ENCODE results near the gene FHOD3. TPM values are rescaled to one million over a fixed set of nuclear protein-coding genes. Genes with fewer than 3 reads are reported as not detected.

FHOD3 gene
- total RNA-seq, 4 donors from 2014 or later, result 3.5 to 40.0 (median 14.5) TPM

GRCh38 chr18:36470896-36471295 lies 173.4 kb downstream of the FHOD3 start:
- Histone ChIP-seq H3K27me3 (no peaks in the 10 kb centered on the region), H3K36me3 (no peaks in the 10 kb centered on the region), H3K4me1 (no peaks in the 10 kb centered on the region), H3K27ac (no peak overlapping the region), H3K9me3 (no peaks in the 10 kb centered on the region), H3K4me3 (no peak overlapping the region)
- intact Hi-C loops (cut with DNase I; ENCODE audit: low total_unique reads) (no loop called here), in situ Hi-C loops (cut with MboI; ENCODE audit: low pct_ligation_motif_present in 1 of 4, low pct_unique_long_range_greater_than_20kb in 1 of 4, low sequenced_read_pairs in 3 of 4) (no loop called here)
- no peak for TF ChIP-seq EP300 (IDR thresholded peaks at IDR 0.05; ENCODE audit: low read depth)
- no peak for TF ChIP-seq POLR2AphosphoS5 (IDR thresholded peaks at IDR 0.05)
- no peak for TF ChIP-seq CTCF (IDR thresholded peaks at IDR 0.05)
- no peak for TF ChIP-seq POLR2A (IDR thresholded peaks at IDR 0.05)
- no peak for DNase-seq
- WGBS, 2 donors (ENCODE audit: low coverage in 1 of 2), result 43 to 84% methylated on average over 1 to 7 of the region's 7 CpGs

- Histone ChIP-seq H3K9me3 (no peaks in the 10 kb centered on the region), H3K4me1 (no peaks in the 10 kb centered on the region), H3K4me3 (no peak overlapping the region), H3K27me3 (no peaks in the 10 kb centered on the region), H3K36me3 (no peaks in the 10 kb centered on the region), H3K27ac (no peak overlapping the region)
- in situ Hi-C loops (cut with MboI; ENCODE audit: low pct_ligation_motif_present in 1 of 4, low pct_unique_long_range_greater_than_20kb in 1 of 4, low sequenced_read_pairs in 3 of 4), result no loop called here
- WGBS, 2 donors (ENCODE audit: low coverage in 1 of 2), result 91 to 92% methylated on average over 2 to 5 of the region's 5 CpGs
- DNase-seq, result no peak
- intact Hi-C loops (cut with DNase I; ENCODE audit: low total_unique reads), result no loop called here
- no peak for TF ChIP-seq CTCF (IDR thresholded peaks at IDR 0.05)
- no peak for TF ChIP-seq POLR2AphosphoS5 (IDR thresholded peaks at IDR 0.05)
- no peak for TF ChIP-seq EP300 (IDR thresholded peaks at IDR 0.05; ENCODE audit: low read depth)
- no peak for TF ChIP-seq POLR2A (IDR thresholded peaks at IDR 0.05)
These were observed 173.9 kb downstream of the FHOD3 start for GRCh38 chr18:36471393-36471792.

- H3K27me3 ChIP-seq, result no peaks in the 10 kb centered on the region
- in situ Hi-C loops (cut with MboI; ENCODE audit: low pct_ligation_motif_present in 1 of 4, low pct_unique_long_range_greater_than_20kb in 1 of 4, low sequenced_read_pairs in 3 of 4) (no loop called here), intact Hi-C loops (cut with DNase I; ENCODE audit: low total_unique reads) (no loop called here)
- TF ChIP-seq POLR2AphosphoS5 (IDR thresholded peaks at IDR 0.05), result no peak
- no peak for TF ChIP-seq EP300 (IDR thresholded peaks at IDR 0.05; ENCODE audit: low read depth)
- TF ChIP-seq POLR2A (IDR thresholded peaks at IDR 0.05), result no peak
- no peak for TF ChIP-seq CTCF (IDR thresholded peaks at IDR 0.05)
- H3K4me3 ChIP-seq, result no peak overlapping the region
- H3K27ac ChIP-seq, result no peak overlapping the region
- no peaks in the 10 kb centered on the region for H3K9me3 ChIP-seq
- no peaks in the 10 kb centered on the region for H3K4me1 ChIP-seq
- WGBS, 2 donors (ENCODE audit: low coverage in 1 of 2), result 86 to 100% methylated on average over 1 to 4 of the region's 4 CpGs
- no peak for DNase-seq
- no peaks in the 10 kb centered on the region for H3K36me3 ChIP-seq
These were observed 178.9 kb downstream of the FHOD3 start for GRCh38 chr18:36476433-36476832.

GRCh38 chr18:36477776-36478175 lies 180.3 kb downstream of the FHOD3 start:
- Histone ChIP-seq H3K27me3 (no peaks in the 10 kb centered on the region), H3K36me3 (no peaks in the 10 kb centered on the region), H3K9me3 (no peaks in the 10 kb centered on the region), H3K27ac (no peak overlapping the region), H3K4me1 (peaks cover 0 to 4% (median 0%) of the 10 kb centered on the region in 4 donors), H3K4me3 (no peak overlapping the region)
- TF ChIP-seq POLR2A (IDR thresholded peaks at IDR 0.05) (no peak), EP300 (IDR thresholded peaks at IDR 0.05; ENCODE audit: low read depth) (no peak), CTCF (IDR thresholded peaks at IDR 0.05) (no peak), POLR2AphosphoS5 (IDR thresholded peaks at IDR 0.05) (no peak)
- 82 to 90% methylated on average over 1 to 3 of the region's 3 CpGs for WGBS, 2 donors (ENCODE audit: low coverage in 1 of 2)
- intact Hi-C loops (cut with DNase I; ENCODE audit: low total_unique reads) (no loop called here), in situ Hi-C loops (cut with MboI; ENCODE audit: low pct_ligation_motif_present in 1 of 4, low pct_unique_long_range_greater_than_20kb in 1 of 4, low sequenced_read_pairs in 3 of 4) (no loop called here)
- no peak for DNase-seq
